ENCODE results near the gene METTL16.
"Not testable (repeated sequence)": the region's sequence is repeated elsewhere in the genome, so short reads cannot be mapped to it uniquely, and the experiment has no call there.

The METTL16 gene, protein sequence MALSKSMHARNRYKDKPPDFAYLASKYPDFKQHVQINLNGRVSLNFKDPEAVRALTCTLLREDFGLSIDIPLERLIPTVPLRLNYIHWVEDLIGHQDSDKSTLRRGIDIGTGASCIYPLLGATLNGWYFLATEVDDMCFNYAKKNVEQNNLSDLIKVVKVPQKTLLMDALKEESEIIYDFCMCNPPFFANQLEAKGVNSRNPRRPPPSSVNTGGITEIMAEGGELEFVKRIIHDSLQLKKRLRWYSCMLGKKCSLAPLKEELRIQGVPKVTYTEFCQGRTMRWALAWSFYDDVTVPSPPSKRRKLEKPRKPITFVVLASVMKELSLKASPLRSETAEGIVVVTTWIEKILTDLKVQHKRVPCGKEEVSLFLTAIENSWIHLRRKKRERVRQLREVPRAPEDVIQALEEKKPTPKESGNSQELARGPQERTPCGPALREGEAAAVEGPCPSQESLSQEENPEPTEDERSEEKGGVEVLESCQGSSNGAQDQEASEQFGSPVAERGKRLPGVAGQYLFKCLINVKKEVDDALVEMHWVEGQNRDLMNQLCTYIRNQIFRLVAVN

DNA sequence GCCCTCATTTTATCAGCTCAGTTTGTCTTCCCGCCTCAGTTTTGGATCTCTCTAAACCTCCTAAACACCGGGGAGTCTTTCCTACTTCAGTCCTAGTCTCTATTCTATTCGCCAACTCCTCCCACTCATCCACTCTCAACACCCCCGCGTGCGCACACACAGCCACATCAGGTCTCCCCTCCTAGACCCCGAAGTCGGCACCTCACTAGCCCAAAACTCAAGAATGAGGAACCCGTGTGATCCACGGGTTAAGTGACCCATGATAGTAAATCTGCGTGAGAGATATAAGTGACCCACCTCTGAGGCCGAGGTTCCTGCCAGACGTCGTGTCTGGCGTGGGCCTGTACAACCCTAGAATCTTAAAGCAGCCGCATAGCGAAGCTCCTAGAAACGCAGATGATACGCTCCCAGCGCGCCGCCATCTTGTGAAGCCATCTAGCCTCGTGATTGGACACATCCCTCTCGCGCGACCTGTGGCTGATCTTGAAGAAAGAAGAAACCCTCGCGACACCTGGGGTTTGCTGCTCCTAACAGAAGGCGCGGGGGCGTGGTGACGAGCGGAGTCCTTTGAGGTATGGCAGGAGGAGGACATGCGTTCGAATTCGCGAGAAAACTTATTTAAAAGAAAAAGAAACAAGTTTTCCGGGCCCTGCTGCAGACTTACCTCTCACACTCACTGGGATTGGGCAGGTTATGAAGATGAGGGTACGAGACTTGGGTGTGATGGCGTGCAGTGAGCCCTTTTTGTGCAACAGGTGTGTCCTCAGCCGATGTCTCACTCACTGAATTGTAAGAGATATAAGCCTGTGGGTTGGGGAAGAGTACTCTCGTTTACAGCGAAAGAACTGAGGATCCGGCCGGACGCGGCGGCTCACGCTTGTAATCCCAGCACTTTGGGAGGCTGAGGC lies at the start of gene METTL16:
Gene METTL16, minus strand, starts transcription at position 427 of the 908 bp plus-strand sequence. CDS start 9,557 bp downstream, outside the sequence.
- peak; percentile 88 for DNase-seq (ENCODE audit: low spot score)

DNA sequence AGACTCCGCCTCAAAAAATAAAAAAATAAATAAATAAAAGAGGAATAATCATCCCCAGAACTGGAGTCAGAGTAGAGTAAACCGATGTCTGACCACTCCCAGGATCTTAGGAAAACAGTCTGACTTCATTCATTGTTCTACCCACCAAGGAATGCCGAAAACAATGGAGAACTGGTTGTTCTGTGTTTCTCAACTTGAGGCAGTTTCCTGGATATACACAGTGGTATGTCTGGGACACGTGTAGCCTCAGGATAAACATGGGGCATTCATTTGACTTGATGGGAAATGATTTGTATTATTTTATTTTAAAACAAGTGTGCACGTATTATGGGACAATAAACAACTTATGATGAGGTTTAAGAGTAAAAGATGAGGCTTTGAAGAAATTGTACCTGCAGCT lies 49.0 kb upstream of the METTL16 start:
- DNase-seq (ENCODE audit: low spot score): no peak

DNA sequence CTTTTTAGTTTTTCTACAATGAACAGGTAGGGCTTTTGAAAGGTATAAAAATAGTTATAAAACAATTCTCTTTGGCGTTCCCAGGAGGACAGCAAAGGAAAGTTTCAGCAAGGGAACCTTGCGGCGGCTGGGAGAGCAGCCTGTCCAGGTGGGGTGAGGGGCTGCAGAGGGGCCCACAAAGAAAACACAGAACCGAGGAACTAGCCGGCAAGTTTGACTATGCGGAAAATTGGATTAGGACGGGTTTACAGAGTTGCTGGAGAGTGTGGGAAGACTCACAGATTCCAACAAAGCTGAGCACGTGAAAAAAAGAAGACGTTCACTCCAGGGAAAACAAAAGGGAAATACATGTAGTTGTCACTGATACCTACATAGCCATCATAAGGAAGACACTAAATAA lies 40.2 kb upstream of the METTL16 start:
- no peak for DNase-seq (ENCODE audit: low spot score)

DNA sequence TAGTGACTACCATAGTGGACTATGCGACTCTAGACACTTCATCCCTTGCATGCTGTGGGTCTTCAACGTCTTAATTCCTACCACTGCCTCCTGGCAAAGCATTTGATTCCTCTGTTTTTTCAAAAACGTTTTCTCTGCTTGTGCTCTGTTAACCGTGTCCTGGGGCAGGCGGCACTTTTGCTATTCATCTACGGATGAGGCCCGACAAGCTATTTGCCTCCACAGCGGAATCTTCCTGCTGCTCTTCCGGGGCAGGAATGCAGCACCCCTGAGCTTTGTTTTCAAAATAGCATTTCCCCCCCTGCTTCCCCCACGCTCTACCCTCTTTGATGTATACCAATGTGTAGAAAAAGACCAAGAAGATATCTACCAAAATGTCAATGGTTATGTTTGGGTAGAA lies 39.8 kb upstream of the METTL16 start:
- no peak for DNase-seq (ENCODE audit: low spot score)

DNA sequence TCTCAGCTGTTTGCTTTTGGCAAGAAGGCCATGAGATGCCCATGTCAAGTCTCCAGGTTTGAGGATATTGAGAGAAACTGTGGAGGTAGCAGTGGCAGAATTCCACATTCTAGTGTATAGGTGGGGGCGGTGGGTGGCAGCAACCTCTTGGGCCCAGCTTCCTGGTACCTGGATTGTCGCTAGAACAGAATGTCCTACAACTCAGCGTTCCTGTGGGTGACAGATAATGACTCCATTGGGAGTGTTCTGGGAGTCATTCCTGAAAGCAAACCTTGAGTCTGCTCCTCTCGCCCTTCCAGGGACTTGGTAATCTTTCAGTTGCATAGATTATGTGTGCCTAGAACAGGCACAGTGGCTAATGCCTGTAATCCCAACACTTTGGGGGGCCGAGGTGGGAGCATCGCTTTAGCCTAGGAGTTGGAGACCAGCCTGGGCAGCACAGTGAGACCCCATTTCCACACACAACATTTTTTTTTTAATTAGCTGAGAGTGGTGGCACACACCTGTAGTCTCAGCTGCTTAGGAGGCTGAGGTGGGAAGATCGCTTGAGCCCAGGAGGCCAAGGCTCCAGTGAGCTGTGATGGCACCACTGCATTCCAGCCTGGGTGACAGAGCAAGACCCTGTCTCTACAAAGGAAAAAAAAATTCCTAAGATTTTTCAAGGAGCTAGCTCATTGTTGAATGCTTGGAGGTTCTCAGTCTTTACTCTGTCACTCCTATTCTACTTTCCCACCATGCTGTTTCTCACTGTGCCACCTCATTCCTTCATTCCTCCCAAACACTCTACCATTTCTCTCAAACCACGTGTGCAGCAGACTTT lies 37.9 kb upstream of the METTL16 start:
- DNase-seq (ENCODE audit: low spot score): no peak

DNA sequence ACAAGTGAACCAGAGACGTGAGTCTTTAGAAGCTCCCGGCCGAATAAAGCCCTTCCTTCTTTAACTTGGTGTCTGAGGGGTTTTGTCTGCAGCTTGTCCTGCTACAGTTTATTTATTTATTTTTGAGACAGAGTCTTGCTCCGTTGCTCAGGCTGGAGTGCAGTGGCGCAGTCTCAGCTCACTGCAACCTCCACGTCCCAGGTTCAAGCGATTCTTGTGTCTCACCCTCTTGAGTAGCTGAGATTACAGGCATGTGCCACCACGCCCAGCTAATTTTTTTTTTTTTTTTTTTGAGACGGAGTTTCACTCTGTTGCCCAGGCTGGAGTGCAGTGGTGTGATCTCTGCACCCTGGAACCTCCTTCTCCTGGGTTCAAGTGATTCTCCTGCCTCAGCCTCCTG lies 36.3 kb upstream of the METTL16 start:
- DNase-seq (ENCODE audit: low spot score): not testable (repeated sequence)

DNA sequence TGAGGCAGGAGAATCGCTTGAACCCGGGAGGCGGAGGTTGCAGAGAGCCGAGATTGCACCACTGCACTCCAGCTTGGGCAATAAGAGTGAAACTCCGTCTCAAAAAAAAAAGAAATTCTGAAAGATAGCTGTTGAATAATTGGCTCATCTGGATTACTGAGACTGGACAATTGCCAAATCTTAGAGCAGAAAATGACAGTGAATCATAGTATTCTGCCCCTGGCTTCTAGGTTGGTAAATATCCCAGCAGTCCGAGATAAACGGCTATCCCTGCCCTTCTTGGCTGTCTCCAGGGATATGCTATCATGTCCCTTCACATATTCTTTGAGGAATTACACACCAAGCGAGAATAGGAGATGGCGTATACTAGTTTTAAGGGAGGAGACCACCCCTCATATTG lies 35.5 kb upstream of the METTL16 start:
- no peak for DNase-seq (ENCODE audit: low spot score)

DNA sequence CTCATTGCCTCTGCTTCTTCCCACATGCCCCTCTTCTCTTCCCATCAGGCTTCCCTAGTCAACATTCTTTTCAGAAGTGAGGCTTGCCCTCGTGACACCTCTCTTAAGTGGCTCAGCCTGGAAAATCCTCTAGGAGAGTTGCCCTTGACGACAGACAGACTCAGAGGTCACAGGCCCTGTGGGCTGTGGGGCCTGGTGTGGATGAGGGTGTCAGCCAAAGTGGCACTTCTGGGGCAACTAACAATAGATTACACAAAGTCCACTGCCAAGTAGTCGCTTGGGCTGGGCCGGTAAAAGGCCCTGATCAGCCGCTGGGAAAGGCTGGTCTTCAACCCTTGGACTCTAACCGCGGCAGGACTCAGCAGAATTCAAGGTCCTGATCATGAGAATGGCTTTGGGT lies 33.7 kb upstream of the METTL16 start:
- no peak for DNase-seq (ENCODE audit: low spot score)

DNA sequence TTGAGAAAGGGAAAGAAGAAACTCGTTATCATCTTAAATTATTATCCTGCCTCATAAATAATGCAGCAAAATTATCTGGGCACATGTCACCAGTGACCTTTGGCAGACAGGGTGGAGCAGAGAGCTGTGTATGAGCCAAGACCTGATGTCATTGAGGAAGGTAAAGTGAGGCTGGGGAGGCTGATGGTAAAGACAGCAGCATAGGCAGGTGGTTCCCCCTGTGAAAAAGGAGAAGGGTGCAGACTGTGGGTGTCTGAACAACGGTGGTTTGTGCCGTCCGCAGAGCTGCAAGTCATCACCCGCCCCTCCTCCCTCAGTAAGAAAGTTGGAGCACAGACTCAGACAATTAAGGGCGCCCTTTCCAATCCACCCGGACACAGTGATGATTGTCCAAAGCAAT lies 30.8 kb upstream of the METTL16 start:
- DNase-seq (ENCODE audit: low spot score): no peak

DNA sequence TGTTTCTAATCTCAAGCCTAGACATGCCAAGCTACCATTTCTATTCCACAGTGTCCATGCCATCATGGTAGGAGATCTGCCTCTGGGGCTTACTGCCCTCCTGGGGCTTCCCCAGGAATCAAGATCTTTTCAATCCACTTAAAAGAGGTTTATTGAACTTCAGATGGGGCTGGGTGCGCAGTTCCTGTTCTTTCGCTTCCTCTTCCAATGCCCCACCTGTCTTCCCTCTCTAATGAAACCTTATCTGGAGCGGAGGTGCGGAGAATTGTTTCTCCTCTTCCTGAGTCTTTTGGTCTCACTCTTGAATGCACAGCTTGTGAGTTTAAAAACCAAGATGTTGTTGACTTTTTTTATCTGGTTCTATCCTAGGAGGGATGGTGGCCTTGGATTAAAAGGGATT lies 30.4 kb upstream of the METTL16 start:
- DNase-seq (ENCODE audit: low spot score): peak; percentile 41

DNA sequence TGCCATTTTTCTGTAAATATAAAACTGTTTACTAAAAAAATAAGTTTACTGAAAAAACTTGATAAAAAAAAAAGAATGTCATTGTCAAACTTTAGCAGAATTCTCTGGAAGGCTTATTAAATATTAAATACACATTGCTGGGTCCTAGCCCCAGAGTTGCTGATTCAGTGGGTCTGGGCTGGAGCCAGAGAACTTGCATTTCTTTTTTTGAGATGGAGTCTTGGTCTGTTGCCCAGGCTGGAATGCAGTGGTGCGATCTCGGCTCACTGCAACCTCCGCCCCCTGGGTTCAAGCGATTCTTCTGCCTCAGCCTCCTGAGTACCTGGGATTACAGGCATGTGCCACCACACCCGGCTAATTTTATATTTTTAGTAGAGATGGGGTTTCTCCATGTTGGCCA lies 25.9 kb upstream of the METTL16 start:
- not testable (repeated sequence) for DNase-seq (ENCODE audit: low spot score)

DNA sequence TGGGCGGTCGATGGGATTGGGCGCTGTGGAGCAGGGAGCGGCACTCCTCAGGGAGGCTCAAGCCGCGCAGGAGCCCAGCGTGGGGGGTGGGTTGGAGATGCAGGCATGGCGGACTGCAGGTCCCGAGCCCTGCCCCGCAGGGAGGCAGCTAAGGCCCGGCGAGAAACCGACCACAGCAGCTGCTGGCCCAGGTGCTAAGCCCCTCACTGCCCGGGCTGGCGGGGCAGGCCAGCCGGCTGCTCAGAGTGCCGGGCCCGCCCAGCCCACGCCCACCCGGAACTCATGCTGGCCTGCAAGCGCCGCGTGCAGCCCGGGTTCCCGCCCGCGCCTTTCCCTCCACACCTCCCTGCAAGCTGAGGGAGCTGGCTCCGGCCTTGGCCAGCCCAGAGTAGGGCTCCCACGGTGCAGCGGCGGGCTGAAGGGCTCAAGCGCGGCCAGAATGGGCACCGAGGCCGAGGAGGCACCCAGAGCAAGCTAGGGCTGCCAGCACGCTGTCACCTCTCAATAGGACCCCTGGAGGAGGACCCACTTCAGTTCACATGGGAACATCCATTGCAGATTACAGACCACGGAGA lies 20.5 kb upstream of the METTL16 start:
- DNase-seq (ENCODE audit: low spot score): no peak

DNA sequence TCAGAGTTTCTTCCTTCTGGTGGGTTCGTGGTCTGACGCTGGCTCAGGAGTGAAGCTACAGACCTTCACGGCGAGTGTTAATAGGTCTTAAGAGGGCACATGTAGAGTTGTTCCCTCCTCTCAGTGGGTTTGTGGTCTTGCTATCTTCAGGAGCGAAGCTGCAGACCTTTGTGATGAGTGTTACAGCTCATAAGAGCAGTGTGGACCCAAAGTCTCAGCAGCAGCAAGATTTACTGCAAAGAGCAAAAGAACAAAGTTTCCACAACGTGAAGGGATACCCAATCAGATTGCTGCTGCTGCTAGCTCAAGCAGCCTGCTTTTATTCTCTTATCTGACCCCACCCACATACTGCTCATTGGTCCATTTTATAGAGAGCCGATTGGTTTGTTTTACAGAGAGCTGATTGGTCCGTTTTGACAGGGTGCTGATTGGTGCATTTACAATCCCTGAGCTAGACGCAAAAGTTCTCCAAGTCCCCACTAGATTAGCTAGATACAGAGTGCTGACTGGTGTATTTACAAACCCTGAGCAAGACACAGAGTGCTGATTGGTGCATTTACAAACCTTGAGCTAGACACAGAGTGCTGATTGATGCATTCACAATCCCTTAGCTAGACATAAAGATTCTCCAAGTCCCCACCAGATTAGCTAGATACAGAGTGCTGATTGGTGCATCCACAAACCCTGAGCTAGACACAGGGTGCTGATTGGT lies 19.7 kb upstream of the METTL16 start:
- DNase-seq (ENCODE audit: low spot score): not testable (repeated sequence)

DNA sequence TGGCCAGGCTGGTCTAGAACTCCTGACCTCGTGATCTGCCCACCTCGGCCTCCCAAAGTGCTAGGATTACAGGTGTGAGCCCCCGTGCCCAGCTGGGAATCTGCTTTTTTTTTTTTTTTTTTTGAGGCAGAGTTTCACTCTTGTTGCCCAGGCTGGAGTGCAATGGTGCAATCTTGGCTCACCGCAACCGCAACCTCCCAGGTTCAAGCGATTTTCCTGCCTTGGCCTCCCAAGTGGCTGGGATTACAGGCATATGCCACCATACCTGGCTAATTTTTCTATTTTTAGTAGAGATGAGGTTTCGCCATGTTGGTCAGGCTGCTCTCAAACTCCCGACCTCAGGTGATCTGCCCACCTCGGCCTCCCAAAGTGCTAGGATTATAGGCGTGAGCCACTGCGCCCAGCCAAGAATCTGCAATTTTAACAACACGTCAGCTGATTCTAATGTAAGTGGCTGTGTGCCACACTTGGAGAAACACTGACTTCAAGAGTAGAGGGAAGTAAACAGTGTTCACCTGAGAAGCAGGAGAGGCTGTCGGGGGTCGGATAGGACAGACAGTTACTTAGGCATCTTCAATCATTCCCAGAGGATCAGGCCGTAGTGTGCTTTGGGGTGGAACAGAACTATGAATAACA lies 10.2 kb upstream of the METTL16 start:
- DNase-seq (ENCODE audit: low spot score): not testable (repeated sequence)

DNA sequence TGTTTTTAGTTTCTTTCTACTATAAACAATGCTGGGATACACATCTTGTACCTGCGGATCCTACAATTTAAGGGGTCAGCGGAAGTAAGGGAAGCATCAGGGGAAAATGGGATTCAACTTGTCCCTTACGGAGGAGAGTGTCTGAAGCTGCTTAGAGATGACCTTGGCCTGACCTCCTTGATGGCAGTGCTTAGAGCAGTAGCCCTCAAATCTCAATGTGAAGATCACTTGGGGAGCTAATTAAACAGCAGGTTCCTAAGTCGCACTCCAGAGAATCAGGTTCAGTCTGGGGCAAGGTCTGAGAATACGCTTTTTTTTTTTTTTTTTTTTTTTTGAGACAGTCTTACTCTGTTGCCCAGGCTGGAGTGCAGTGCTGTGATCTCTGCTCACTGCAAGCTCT lies 9.6 kb upstream of the METTL16 start:
- no peak for DNase-seq (ENCODE audit: low spot score)

DNA sequence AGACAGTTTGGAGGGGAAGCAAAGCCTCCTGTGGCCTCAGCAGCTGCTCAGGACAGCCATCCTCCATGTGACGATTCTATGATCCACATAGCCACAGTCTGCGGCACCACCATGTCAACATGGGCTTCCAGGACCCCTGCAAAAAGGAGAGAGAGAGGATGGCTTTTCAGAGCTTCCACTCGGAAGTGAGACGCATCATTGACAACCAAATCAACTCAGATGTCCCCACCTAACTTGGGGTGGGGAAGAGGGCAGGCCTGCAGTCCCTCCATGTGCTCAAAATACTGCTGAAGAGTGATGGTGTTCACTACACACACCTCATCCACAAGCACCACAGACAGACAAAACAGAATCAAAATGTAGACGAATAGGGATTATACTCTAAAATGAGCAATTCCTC lies 5.9 kb upstream of the METTL16 start:
- DNase-seq (ENCODE audit: low spot score): no peak

DNA sequence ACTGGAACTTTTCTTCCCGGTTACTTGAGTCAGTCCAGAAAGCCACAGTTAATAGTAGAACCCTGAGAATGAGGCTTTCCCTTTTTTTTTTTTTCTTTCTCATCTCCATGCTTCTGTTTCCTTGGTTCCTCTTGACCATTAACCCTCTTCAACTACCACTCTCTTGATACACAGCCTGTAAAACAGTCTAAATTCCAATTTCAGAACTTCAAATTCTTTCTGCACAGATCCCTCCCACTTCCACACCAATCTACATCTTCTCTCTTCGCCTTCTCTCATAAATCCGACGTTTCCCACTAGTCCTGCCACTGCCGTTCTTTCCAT lies 588 bp downstream of the METTL16 start:
- no peak for DNase-seq (ENCODE audit: low spot score)

DNA sequence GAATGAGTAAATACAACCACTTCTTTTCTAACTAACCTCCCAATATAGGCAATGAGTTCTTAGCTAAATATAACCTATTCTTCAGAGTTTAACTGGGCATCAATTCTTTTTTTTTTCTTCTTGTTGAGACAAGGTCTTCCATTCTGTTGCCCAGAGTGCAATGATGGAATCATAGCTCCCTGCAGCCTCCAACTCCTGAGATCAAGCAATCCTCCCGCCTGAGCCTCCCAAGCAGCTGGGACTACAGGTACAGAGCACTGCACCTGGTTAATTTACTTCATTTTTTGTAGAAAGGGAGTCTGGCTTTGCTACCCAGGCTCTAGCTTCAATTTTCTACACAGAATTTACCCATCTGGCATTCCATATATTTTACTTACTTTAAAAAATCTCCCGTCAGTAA lies 1.1 kb downstream of the METTL16 start:
- no peak for DNase-seq (ENCODE audit: low spot score)

DNA sequence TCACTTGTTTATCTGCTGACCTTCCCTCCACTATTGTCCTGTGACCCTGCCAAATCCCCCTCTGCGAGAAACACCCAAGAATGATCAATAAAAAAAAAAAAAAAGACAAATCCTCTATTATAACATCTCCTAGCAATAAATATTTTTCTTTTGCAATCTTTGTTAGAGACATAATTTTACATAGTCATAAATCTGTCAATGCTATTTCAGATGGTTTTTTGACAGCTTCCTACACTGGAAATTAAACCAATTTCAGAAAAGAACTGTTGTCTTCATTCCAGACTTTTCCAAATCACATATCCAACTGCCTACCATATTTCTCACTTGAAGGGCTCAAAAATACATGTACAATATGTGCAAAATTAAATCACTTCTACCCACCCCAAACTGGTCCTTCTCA lies 3.7 kb downstream of the METTL16 start:
- no peak for DNase-seq (ENCODE audit: low spot score)

DNA sequence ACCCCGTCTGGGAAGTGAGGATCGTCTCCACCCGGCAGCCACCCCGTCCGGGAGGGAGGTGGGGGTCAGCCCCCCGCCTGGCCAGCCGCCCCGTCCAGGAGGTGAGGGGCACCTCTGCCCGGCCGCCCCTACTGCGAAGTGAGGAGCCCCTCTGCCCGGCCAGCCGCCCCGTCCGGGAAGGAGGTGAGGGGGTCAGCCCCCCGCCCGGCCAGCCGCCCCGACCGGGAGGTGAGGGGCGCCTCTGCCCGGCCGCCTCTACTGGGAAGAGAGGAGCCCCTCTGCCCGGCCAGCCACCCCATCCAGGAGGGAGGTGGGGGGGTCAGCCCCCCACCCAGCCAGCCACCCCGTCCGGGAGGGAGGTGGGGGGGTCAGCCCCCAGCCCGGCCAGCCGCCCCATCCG lies 4.7 kb downstream of the METTL16 start:
- DNase-seq (ENCODE audit: low spot score): not testable (repeated sequence)

DNA sequence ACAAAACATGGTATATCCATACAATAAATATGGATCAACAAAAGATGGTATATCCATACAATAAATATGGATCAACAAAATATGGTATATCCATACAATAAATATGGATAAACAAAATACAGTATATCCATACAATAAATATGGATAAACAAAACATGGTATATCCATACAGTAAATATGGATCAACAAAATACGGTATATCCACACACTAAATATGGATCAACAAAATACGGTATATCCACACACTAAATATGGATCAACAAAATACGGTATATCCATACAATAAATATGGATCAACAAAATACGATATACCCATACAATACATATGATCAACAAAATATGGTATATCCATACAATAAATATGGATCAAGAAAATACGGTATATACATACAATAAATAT lies 8.1 kb downstream of the METTL16 start:
- no peak for DNase-seq (ENCODE audit: low spot score)

Data from D341Med (cell line).